SH-SY5Y (cell line): Measurements from ENCODE around the gene HOXA4.

Experiments used
- GATA2 ChIP-seq: IDR thresholded peaks from 2 replicates; pipeline ENCODE4 v1.6.1; 2011; ENCODE audit warnings: mild to moderate bottlenecking, low read depth, low read length
- GATA3 ChIP-seq: IDR thresholded peaks from 2 replicates; pipeline ENCODE4 v1.6.1; 2011; ENCODE audit warnings: low read depth, mild to moderate bottlenecking, low read length, moderate library complexity

HOXA4 gene

DNA sequence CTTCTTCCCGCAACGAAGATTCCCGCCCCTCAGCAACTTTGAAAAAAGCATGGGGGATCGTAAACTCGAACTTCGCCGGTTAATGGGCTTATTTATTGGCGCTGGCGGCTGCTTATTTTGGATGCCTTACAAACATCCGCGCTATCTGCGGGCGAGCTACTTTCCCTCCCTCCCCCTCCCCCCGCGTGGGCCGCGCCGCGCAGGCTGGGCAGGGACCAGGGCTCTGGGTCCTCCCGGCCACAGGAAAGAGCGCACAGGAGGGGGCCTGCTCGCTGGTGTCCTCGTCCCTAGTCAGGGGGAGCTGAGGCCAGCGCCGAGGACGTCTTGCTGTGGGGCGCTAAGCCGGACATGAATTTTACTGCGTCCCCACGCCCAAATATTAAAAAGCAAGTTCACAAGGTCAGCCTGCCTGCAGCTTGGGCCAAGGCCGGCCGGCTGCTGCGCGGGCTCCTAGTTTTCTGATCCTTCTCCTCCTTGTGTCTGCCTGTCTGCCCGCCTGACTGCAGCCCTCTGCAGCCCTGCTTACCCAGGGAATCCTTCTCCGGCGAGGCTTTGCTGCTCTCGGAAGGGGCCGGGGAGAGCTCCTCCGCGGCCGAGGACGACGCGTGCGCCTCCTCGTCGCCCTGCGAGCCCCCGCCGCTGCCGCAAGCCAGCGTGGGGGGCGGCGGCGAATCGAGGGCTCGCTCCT is 42.4 kb upstream of the HOXA4 start:
- no peak for TF ChIP-seq GATA2
- no peak for TF ChIP-seq GATA3

DNA sequence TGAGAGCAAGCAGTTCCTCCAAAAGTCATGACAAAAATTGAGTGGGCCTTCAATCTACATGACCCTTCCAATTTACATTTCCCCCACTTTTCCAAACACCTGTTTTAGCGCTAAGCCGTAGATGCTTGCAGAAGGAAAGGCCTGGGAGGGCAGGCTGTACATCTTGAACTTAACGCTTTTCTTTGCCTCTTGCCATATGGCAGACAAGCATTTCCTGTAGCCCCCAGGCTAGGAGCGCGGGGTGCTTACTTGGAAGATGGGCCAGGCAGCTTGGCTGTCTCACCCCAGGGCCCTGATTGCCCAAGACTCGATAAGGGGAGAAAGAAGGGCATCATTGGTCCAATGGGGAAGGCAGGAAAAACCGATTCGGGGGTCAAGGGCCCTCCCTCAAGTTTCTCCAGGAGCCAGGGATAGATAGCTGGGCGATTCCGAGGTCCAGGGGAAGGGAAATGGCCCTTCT is 41.8 kb upstream of the HOXA4 start:
- TF ChIP-seq GATA3 (no peak), GATA2 (no peak)

DNA sequence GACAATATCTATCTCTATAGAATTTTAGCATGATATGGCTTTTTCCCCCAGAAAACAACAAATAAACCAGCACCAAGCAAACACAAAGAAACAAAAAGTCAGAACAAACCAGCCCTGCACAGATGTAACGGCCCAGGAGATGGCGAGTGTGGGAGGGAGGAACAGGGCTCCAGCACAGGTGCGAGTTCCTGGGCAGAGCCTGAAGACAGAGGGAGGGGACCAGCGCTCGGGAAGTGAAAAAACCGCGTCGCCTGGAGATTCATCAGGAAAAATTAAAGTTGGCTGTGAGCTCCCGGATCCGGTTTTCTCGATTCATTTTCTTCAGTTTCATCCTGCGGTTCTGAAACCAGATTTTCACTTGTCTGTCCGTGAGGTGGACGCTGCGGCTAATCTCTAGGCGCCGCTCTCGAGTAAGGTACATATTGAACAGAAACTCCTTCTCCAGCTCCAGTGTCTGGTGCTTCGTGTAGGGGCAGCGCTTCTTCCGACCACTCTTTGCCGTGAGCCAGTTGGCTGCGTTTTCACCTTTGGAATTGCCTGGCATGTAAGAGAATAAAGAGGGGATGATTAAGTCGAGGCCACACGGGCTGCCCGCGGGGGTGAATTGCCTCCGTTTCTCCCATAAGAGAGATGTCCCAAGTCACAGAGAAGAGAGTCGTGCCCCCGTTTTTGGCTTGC is 41.2 kb upstream of the HOXA4 start:
- TF ChIP-seq GATA2: no peak
- no peak for TF ChIP-seq GATA3

DNA sequence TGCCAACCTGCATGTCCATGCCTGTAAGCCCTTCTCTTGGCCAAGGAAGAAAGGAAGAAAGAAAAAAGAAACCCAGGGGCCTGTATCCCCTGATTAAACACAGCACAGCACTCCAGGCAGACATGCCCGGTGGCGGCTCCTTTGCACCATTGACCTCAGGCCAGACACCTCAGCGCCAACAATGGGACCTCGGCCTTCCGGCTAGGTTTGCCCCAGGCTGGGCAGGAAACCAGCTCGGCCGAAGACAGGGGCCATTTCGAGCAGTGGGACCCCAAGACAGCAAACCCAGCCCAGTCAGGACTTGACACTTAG is 40.7 kb upstream of the HOXA4 start:
- no peak for TF ChIP-seq GATA3
- TF ChIP-seq GATA2: no peak

DNA sequence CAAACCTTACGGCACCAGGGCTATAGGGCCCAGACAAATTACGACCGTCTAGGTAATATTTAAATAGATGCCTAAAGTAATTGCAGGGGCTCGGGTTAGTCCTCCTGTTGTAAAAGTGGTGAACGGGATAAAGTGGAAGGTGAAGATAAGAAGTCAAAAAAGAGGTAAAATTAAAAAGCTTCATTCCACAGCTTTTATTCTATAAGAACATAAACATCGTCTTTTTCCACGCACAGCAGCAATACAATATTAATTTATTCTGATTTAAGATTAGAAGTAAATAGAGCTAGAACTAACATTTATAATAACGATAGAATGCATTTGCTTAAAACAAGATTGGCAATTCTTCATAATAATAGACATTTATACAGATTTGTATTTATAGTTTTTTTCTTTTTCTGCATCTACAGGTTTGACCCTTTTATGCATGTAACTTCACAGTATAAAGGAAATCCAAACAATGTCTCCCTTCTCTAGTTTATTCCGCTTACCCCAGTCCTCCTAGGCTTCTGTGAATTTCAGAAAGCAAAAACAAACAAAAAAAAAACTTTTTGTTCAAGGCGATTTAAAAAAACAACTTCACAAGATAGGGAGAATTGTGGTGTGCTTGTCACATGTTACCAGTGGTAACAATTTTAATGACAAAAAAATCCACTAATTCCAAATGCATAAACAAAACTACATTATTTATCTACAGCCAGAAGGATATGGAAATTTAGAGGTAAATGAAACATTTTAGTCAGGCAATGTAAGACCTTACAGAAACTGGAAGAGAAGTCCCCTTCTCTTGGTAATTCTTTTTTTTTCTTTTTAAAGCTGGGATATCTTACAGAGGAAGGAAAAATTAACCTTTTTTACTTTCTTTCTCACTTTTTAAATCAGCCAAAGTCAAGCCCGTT is 40.1 kb upstream of the HOXA4 start:
- no peak for TF ChIP-seq GATA3
- no peak for TF ChIP-seq GATA2

DNA sequence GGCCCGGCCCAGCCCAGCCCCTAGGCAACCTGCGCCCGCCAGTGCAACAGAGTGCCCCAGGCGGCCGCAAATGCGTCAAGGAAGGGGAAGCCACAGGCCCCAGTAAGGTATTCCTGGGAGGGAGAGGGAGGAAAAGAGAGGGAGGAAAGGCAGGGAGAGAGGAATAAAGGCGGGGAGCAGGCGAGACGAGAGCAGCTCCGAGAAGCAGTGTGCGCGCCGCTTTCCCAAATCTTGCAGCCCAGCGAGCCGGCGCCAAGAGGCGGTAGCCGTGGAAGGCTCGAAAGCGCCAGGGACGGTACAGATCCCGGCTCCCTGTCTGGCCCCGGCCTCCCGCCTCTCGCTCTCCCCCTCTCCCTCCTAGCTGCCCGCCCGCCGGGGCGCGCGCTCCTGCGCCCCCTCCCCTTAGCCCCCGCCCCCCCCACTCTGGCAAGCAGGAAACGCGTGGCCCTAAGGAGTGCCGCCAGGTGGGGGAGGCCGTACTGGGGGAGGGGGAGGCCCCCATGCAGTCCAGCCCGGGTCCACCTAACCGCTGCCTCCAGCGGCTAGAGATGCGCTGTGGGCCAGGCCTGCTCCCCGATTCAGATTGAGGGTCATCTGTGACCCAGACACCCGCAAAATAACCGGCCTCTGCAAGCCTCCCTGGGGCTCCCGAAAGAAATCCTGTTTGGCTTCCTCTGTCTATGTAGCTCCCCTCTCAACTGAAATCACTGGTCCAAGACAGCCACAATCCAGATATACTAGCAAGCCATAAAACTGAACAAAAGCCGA is 39.3 kb upstream of the HOXA4 start:
- no peak for TF ChIP-seq GATA3
- TF ChIP-seq GATA2: no peak

- peak; percentile 15; the same call in 1 of the 2 replicates for TF ChIP-seq GATA2
- TF ChIP-seq GATA3: no peak
Observed at GRCh38 chr7:27168265-27168947, 37.8 kb upstream of the HOXA4 start.

DNA sequence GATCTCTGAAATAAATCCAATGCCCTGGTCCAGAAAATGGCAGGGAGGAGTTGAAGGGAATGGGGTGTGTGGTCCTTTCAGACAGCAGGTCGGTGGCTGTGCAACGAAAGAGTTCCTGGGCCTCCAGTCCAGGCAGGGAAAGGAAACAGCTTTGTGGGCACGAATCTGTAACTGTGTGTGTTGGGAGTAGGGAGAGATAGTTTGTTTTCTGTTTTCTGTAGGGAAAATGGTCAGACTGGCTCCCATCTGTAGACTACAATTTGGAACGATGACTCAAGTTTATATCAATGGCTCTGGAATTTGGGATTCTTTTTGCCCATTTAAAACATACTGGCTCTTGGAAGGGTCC is 37.3 kb upstream of the HOXA4 start:
- TF ChIP-seq GATA3: no peak
- TF ChIP-seq GATA2: no peak

- no peak for TF ChIP-seq GATA3
- no peak for TF ChIP-seq GATA2
Observed at GRCh38 chr7:27166531-27167505, 36.3 kb upstream of the HOXA4 start.

GRCh38 chr7:27165996-27166530 is 35.5 kb upstream of the HOXA4 start:
- TF ChIP-seq GATA2 (no peak), GATA3 (no peak)

- no peak for TF ChIP-seq GATA3
- TF ChIP-seq GATA2: no peak
Observed at GRCh38 chr7:27165089-27165995, 34.8 kb upstream of the HOXA4 start, which contains the start of gene HOXA9. HOXA9 (minus strand) TSS chr7:27165537; CDS start chr7:27165457, 80 bp downstream.
